ENCODE data around the gene COL6A1.

Gene COL6A1

DNA sequence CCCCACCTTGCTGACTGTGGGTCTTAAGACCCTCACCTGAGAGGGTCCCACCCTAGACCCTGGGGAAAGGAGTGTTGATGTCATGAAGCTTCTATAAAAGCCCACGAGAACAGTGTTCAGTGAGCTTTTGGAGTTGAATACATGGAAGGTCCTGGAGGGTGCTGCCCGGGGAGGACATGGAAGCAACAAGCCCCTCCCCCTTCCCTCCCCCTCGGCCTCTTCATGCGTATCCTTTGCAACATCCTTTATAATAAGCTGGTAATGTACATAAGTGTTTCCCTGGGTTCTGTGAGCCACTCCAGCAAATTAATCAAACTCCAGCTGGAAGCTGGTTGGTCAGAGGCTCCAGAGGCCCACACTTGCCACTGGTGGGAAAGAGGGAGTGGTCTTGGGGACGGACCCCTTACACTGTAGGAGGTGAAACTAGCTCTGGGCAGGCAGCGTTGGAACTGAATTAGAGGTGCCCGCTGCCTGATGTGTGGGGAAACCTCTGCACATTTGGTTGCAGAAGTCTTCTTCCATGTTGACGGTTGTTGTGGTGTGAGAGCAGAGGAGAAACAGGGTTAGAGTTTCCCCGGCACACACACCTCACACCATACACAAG lies 14.7 kb upstream of the COL6A1 start:
- no peak for DNase-seq (ENCODE audit: low read depth)
- H3K4me3 ChIP-seq (ENCODE audit: low read depth, low read length) = no peak overlapping the region
- no peak for TF ChIP-seq CTCF (IDR thresholded peaks at IDR 0.05; ENCODE audit: control insufficient read depth, extremely low read depth, insufficient read depth)

DNA sequence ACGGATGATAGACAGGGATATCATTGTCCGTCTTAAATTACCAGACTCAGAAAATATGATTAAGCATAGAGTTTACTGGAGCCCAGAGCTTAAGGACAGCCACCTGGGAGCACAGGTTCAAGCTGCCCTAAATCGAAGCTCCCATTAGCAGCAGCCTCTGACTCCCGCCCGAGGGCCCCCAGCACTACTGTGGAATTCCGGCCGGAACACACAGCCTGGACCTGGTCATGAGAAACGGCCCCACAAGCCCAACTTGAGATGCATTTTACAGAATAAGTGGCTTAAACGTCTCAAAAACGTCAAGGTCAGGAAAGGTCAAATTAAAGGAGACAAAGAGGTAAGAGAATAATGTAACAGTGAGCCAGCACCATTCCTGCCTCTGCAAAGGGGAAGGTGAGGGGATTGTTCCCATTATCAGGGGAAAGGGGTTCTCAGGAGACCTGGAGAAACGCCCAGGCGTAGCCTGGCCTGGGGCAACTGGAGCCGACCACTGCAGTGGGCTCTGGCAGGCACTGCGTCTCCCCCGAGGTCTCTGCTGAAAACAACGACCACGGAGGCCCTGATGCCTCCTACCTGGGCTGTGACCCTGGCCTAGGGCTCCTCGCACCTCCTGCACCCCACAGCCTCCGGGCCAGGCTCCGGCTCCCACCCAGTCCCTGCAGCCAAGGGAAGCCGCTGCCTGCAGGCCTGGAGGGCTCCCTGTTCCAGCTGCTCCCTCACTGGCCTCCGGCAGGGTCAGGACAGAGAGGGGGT lies 11.5 kb upstream of the COL6A1 start:
- DNase-seq (ENCODE audit: low read depth) = no peak
- no peak for TF ChIP-seq CTCF (IDR thresholded peaks at IDR 0.05; ENCODE audit: control insufficient read depth, extremely low read depth, insufficient read depth)
- no peak overlapping the region for H3K4me3 ChIP-seq (ENCODE audit: low read depth, low read length)

DNA sequence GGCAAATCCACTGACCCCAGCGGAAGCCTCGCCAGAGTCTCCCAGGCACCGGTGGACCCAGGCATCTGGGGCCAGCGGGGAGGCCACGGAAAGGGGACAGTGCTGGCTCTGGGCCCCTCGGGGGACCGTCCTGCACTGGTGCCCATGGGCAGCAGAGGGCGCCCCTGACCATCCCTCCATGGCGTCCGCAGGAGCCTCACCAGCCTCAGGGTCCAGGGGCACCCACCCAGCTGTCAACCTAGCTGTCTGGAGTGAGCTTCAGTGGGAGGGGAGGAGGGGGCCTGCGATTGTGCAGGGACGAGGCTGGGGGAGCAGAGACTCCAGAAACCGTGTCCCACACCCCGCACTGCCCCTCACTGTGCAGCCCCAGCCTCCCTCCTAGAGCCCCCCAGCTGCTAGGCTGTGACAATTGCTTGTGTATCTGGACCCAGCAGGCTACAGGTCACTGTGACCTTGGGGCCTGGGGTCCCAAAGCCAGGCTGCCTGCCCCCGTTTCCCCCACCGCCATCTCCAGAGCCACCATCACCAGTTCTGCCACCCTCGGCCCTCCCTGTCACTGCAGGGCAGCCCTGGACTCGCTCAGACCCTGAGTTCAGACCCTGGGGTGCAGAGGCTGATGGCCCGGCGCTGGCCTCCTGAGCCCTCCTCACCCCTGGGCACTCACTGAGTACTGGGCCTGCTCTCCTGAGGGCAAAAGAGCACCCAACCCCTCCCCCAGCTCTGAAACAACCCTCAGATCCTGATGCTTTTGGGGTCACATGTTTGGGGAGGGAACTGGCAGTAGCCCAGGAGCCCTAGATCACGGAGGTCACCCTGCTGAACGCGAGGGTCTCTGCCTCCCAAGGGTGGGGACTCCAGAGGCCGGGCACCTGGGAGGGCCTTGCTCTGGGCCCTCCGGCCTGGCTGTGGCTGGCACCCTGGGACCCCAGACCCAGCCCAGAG lies 10.6 kb upstream of the COL6A1 start:
- H3K4me3 ChIP-seq (ENCODE audit: low read depth, low read length) = no peak overlapping the region
- TF ChIP-seq CTCF (IDR thresholded peaks at IDR 0.05; ENCODE audit: control insufficient read depth, extremely low read depth, insufficient read depth) = peak; percentile 95

DNA sequence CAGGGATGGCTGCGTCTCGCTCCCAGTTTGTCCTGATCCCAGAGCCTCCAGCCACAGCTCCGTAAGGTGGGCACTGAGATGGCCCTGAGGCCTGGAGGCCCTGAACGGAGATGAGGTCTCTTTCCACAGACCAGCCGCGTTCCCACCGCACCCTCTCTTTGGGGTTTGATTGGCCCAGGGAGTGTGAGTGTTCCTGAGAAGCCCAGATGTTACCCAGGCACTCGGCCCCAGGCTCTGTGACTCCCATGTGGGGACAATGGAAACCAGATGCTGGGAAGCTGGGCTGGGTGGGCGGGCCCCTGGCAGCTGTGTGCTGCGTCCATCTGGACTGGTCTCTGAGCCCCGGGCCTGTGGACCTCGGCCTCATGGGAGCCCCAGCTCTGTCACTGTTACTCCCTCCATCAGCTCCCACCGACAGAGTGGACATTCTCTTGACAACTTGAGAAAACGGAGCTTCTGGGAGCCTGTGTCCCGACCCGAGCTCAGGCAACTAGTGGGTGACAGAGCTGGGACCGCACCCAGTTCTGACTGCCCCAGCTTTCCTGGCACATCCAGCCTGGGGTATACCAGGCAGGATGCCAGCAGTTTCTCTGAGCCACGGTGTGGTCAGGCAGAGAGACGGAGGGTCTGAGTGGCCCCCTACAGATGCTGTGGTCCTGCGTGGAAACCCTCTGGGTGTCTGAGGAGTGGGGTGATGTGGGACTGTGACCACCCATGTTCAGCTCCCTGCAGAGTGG lies 9.8 kb upstream of the COL6A1 start:
- no peak for TF ChIP-seq CTCF (IDR thresholded peaks at IDR 0.05; ENCODE audit: control insufficient read depth, extremely low read depth, insufficient read depth)
- H3K4me3 ChIP-seq (ENCODE audit: low read depth, low read length) = no peak overlapping the region
- DNase-seq (ENCODE audit: low read depth) = no peak

More for the DNA sequence above, 10.6 kb upstream of the COL6A1 start:
- no peak for DNase-seq (ENCODE audit: low read depth)

- H3K4me3 ChIP-seq (ENCODE audit: low read depth, low read length) = no peak overlapping the region
- no peak for TF ChIP-seq CTCF (IDR thresholded peaks at IDR 0.05; ENCODE audit: control insufficient read depth, extremely low read depth, insufficient read depth)
- no peak for DNase-seq (ENCODE audit: low read depth)
Measured at GRCh38 chr21:45972353-45972715, 9.2 kb upstream of the COL6A1 start.

DNA sequence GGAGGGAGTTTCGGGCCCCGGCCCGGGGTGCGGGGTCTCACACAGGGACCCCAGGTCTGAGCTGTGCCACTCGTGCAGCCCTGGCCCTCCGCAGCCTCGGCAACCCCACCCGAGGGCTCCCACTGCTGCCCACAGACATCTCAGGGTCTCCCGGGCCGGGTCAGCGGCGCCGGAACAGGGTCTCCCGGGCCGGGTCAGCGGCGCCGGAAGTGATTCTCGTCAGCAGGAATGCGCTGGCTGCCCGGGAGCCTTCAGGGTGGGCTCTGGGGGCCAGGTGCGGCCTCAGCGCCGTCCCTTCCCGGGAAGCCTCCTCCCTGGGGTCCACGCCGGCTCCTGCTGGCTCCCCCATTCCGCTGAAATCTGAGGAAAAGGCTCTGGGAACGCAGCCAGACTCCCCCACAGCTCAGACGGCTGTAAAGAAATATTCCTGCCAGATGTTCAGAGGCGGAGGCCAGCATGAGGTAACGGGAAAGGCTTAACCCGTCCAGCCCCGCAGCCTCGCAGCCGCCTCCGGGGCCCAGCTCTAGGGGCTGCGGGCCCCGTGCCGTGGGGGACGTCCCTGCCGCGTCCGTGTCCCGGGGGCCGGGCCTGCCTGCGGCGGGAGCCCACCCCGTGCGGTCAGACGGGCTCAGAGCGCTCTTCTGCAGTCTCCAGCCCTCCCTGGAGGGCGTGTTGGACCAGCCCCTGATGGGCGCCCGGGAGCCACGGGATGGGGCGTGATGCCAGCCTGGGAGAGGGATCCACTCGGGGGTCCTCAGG lies 8.7 kb upstream of the COL6A1 start:
- H3K4me3 ChIP-seq (ENCODE audit: low read depth, low read length) = no peak overlapping the region
- TF ChIP-seq CTCF (IDR thresholded peaks at IDR 0.05; ENCODE audit: control insufficient read depth, extremely low read depth, insufficient read depth) = no peak
- no peak for DNase-seq (ENCODE audit: low read depth)
